Brain microvascular endothelial cell (primary cell): ENCODE measurements around the gene ANKRD10.

Source experiments
- DNase-seq: peaks from one replicate; pipeline ENCODE4 v3.0.0-alpha.2; 2020
- H3K27ac ChIP-seq: fragments of 250-450 bp; sonication (Bioruptor Pico); 2 replicates; pipeline ENCODE4 v1.5.1; 2020; ENCODE audit warnings: mild to moderate bottlenecking, moderate library complexity
- H3K27me3 ChIP-seq: fragments of 250-450 bp; sonication (Bioruptor Pico); replicated peaks from 2 replicates; pipeline ENCODE4 v1.5.1; 2020; ENCODE audit warnings: mild to moderate bottlenecking
- H3K36me3 ChIP-seq: fragments of 250-450 bp; sonication (Bioruptor Pico); replicated peaks from 2 replicates; pipeline ENCODE4 v1.5.1; 2020; ENCODE audit warnings: mild to moderate bottlenecking
- H3K4me3 ChIP-seq: 2 replicates; pipeline ENCODE4 v1.5.1; 2011; ENCODE audit warnings: low read depth, mild to moderate bottlenecking, control low read depth, low read length, moderate library complexity
- in situ Hi-C: cut with HindIII; loops from 2 replicates; pipeline ENCODE4 v1.10.0; 2017; ENCODE audit warnings: low sequenced_read_pairs, low pct_ligation_motif_present
- TF ChIP-seq, protein P1 (sequence below): IDR thresholded peaks from 2 replicates; pipeline ENCODE4 v1.5.1; 2011; ENCODE audit warnings: low read depth, mild to moderate bottlenecking, moderate library complexity, low read length, control low read depth, inconsistent platforms; ENCODE audit errors: missing control alignments

The ANKRD10 gene

GRCh38 chr13:110897521-110897920, 17.3 kb downstream of the ANKRD10 start:
- Histone ChIP-seq H3K36me3 (peaks cover 8% of the 10 kb centered on the region), H3K27ac (no peak overlapping the region), H3K27me3 (no peaks in the 10 kb centered on the region), H3K4me3 (no peak overlapping the region)
- TF ChIP-seq, protein P1, sequence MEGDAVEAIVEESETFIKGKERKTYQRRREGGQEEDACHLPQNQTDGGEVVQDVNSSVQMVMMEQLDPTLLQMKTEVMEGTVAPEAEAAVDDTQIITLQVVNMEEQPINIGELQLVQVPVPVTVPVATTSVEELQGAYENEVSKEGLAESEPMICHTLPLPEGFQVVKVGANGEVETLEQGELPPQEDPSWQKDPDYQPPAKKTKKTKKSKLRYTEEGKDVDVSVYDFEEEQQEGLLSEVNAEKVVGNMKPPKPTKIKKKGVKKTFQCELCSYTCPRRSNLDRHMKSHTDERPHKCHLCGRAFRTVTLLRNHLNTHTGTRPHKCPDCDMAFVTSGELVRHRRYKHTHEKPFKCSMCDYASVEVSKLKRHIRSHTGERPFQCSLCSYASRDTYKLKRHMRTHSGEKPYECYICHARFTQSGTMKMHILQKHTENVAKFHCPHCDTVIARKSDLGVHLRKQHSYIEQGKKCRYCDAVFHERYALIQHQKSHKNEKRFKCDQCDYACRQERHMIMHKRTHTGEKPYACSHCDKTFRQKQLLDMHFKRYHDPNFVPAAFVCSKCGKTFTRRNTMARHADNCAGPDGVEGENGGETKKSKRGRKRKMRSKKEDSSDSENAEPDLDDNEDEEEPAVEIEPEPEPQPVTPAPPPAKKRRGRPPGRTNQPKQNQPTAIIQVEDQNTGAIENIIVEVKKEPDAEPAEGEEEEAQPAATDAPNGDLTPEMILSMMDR: no peak
- no peak for DNase-seq
- in situ Hi-C loops: no loop called here

DNA sequence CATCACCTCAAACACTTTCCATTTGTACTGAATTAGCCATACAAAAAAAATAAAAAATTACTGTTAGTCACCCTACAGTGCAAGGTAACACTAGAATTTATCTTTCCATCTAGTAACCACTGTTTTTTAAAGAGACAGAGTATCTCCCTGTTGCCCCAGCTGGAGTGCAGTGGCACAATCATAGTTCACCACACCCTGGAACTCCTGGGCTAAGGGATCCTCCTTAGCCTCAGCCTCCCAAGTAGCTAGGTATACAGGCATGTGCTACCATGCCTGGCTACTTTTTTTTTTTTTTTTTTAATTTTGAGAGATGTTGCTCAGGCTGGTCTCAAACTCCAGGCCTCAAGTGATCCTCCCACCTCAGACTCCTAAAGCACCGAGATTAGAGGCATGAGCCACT, 17.9 kb downstream of the ANKRD10 start:
- in situ Hi-C loops: no loop called here
- H3K27me3 ChIP-seq: no peaks in the 10 kb centered on the region
- H3K27ac ChIP-seq: no peak overlapping the region
- no peak overlapping the region for H3K4me3 ChIP-seq
- TF ChIP-seq, protein P1: no peak
- H3K36me3 ChIP-seq: peaks cover 8% of the 10 kb centered on the region
- DNase-seq: no peak

DNA sequence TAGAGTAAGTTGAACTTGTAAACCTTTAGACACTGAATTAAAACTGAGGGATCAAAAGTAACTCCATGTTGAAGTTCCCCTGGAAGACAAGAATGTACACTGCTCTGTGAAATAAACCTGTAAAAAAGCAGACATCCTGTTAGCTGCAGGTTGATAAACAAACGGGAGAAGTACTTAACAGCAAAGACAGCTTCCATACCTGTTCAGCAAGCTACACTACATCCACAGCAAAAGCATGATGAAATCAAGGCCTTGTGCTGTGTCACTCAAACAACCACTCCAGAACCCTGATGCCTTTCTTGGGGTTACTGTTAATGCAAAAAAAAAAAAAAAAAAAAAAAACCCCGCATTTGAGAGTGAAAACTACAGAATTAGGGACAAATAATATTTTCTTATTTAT, 20.8 kb downstream of the ANKRD10 start:
- Histone ChIP-seq H3K36me3 (peaks cover 8% of the 10 kb centered on the region), H3K27me3 (no peaks in the 10 kb centered on the region), H3K27ac (no peak overlapping the region), H3K4me3 (no peak overlapping the region)
- DNase-seq: no peak
- in situ Hi-C loops: no loop called here
- TF ChIP-seq, protein P1: no peak

GRCh38 chr13:110893571-110893970, 21.3 kb downstream of the ANKRD10 start:
- TF ChIP-seq, protein P1: no peak
- no peaks in the 10 kb centered on the region for H3K27me3 ChIP-seq
- no peak for DNase-seq
- H3K4me3 ChIP-seq: no peak overlapping the region
- in situ Hi-C loops: no loop called here
- H3K36me3 ChIP-seq: peaks cover 8% of the 10 kb centered on the region
- no peak overlapping the region for H3K27ac ChIP-seq

DNA sequence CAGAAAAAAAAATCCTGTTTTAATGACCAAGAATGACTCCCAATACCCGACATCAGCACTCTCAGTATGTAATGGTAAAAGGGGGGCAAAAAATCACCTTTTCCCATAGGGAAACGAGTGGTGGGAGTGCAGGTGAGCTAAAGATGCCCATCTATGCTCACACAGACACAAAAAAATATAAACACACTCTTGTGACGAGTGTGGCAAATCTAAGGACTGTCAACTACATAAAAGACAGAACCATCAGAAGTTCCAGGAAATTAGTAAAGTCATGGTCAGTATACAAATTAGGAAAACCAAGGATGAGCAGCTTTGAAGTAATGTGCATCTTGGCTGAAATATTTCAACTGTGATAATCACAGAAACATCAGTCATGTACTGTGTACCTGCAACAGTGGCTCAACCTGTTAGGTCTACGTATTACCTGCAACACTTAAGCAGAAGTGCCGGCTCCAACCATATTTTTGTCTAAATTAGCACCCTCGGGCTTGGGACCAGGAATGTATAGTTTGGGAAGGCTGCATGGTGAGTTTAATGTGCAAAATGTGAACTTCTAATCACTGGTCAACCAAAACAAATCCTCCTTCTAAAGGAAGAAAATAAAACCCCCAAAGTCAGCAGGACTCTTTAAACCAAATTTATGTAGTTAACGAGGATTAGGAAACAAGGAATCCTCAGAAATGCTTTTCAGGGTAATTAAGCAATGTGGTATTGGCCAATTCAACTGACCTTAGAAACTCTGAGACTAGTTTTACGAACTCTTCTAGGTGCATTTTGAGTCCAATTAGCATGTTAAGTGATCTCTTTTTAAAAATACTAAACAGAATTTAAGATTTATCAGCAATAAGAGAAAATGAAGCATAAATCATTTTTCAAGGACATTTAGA, 24.3 kb downstream of the ANKRD10 start:
- H3K27ac ChIP-seq: no peak overlapping the region
- DNase-seq: no peak
- H3K4me3 ChIP-seq: no peak overlapping the region
- H3K36me3 ChIP-seq: peaks cover 7% of the 10 kb centered on the region
- TF ChIP-seq, protein P1: no peak
- in situ Hi-C loops: no loop called here
- no peaks in the 10 kb centered on the region for H3K27me3 ChIP-seq

DNA sequence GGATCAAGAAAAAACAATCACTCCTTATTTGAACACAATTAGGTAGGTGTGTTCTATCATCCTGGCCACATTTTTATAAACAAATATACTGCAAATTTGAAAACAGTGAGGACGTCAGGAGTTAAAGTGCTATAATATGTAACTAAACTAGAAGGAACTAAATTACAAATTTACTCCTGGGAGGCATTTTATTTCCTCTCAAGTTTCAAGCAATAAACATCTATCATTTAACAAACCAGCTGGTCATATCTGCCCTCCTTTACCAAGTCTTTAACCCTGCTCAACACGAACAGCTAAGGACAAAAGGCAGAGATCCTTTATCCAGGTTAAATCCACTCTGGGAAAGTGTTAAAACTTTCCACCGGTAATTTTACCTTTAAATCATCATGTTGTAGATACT, 26.5 kb downstream of the ANKRD10 start:
- in situ Hi-C loops: no loop called here
- Histone ChIP-seq H3K27me3 (no peaks in the 10 kb centered on the region), H3K36me3 (no peaks in the 10 kb centered on the region), H3K27ac (no peak overlapping the region), H3K4me3 (no peak overlapping the region)
- TF ChIP-seq, protein P1: no peak
- no peak for DNase-seq
